H9 (cell line): Measurements from ENCODE around the gene TRIB2. TPM values are rescaled to one million over a fixed set of nuclear protein-coding genes. Genes with fewer than 3 reads are reported as not detected.

Experiments
- DNase-seq: peaks from one replicate; pipeline ENCODE4 v3.0.0-alpha.2; 2017
- H2AFZ ChIP-seq: one replicate; pipeline ENCODE4 v1.6.1; 2013; ENCODE audit warnings: mild to moderate bottlenecking, low read length, control low read depth, moderate library complexity
- H2AK5ac ChIP-seq: 2 replicates; pipeline ENCODE4 v1.6.1; 2013; ENCODE audit warnings: low read length, control low read depth, mixed read lengths; ENCODE audit not compliant: insufficient read length
- H2BK120ac ChIP-seq: one replicate; pipeline ENCODE4 v1.6.1; 2013; ENCODE audit warnings: low read depth, mild to moderate bottlenecking, low read length, control low read depth, inconsistent platforms; ENCODE audit not compliant: poor library complexity, severe bottlenecking
- H2BK12ac ChIP-seq: 2 replicates; pipeline ENCODE4 v1.6.1; 2013; ENCODE audit warnings: low read length, control low read depth, mixed read lengths, low read depth; ENCODE audit not compliant: insufficient read length
- H2BK15ac ChIP-seq: 2 replicates; pipeline ENCODE4 v1.6.1; 2013; ENCODE audit warnings: low read depth, low read length, control low read depth
- H2BK20ac ChIP-seq: one replicate; pipeline ENCODE4 v1.6.1; 2013; ENCODE audit warnings: low read depth, mild to moderate bottlenecking, low read length, control low read depth, inconsistent platforms; ENCODE audit not compliant: poor library complexity, severe bottlenecking
- H2BK5ac ChIP-seq: 2 replicates; pipeline ENCODE4 v1.6.1; 2013; ENCODE audit warnings: low read length, control low read depth, mixed read lengths; ENCODE audit not compliant: insufficient read length
- H3K14ac ChIP-seq: 2 replicates; pipeline ENCODE4 v1.6.1; 2013; ENCODE audit warnings: low read length, control low read depth; ENCODE audit not compliant: insufficient read depth
- H3K18ac ChIP-seq: 2 replicates; pipeline ENCODE4 v1.6.1; 2013; ENCODE audit warnings: low read depth, mild to moderate bottlenecking, mixed read lengths, low read length, control low read depth; ENCODE audit not compliant: insufficient read length
- H3K23ac ChIP-seq: 2 replicates; pipeline ENCODE4 v1.6.1; 2013; ENCODE audit warnings: low read length, control low read depth, mixed read lengths, low read depth; ENCODE audit not compliant: insufficient read length
- H3K23me2 ChIP-seq: 2 replicates; pipeline ENCODE4 v1.6.1; 2013; ENCODE audit warnings: low read depth, mild to moderate bottlenecking, mixed read lengths, low read length, control low read depth; ENCODE audit not compliant: insufficient read length, poor library complexity, severe bottlenecking
- H3K27ac ChIP-seq: 2 replicates; pipeline ENCODE4 v1.5.1; 2013; ENCODE audit warnings: low read length, control low read depth, mixed read lengths, low read depth; ENCODE audit not compliant: insufficient read length
- H3K27me3 ChIP-seq: 2 replicates; pipeline ENCODE4 v1.6.1; 2013; ENCODE audit warnings: low read length, control low read depth, inconsistent platforms; ENCODE audit not compliant: insufficient read depth
- H3K4ac ChIP-seq: 2 replicates; pipeline ENCODE4 v1.6.1; 2013; ENCODE audit warnings: low read depth, mild to moderate bottlenecking, control low read depth, inconsistent platforms, low read length, moderate library complexity
- H3K4me1 ChIP-seq: 2 replicates; pipeline ENCODE4 v1.6.1; 2013; ENCODE audit warnings: low read length, control low read depth, inconsistent platforms; ENCODE audit not compliant: insufficient read depth
- H3K4me2 ChIP-seq: 2 replicates; pipeline ENCODE4 v1.6.1; 2013; ENCODE audit warnings: low read length, control low read depth, mixed read lengths; ENCODE audit not compliant: insufficient read length, insufficient read depth
- H3K56ac ChIP-seq: 2 replicates; pipeline ENCODE4 v1.6.1; 2013; ENCODE audit warnings: low read depth, mild to moderate bottlenecking, mixed read lengths, low read length, control low read depth; ENCODE audit not compliant: insufficient read length
- H3K79me1 ChIP-seq: 2 replicates; pipeline ENCODE4 v1.6.1; 2013; ENCODE audit warnings: low read depth, mild to moderate bottlenecking, moderate library complexity, low read length, control low read depth, inconsistent platforms; ENCODE audit not compliant: insufficient read depth, poor library complexity, severe bottlenecking
- H3K79me2 ChIP-seq: 2 replicates; pipeline ENCODE4 v1.6.1; 2013; ENCODE audit warnings: low read length, control low read depth, inconsistent platforms; ENCODE audit not compliant: insufficient read depth
- H3K9ac ChIP-seq: 2 replicates; pipeline ENCODE4 v1.6.1; 2013; ENCODE audit warnings: low read length, control low read depth, mixed read lengths; ENCODE audit not compliant: insufficient read length; ENCODE audit errors: extremely low read depth
- H3K9me3 ChIP-seq: one replicate; pipeline ENCODE4 v1.6.1; 2013; ENCODE audit warnings: low read depth, low read length, inconsistent platforms; ENCODE audit not compliant: control insufficient read depth
- H3T11ph ChIP-seq: one replicate; pipeline ENCODE4 v1.6.1; 2013; ENCODE audit warnings: mild to moderate bottlenecking, low read length, control low read depth, inconsistent platforms
- H4K20me1 ChIP-seq: one replicate; pipeline ENCODE4 v1.6.1; 2013; ENCODE audit not compliant: control insufficient read depth, insufficient read length, insufficient read depth
- H4K5ac ChIP-seq: 2 replicates; pipeline ENCODE4 v1.6.1; 2013; ENCODE audit warnings: low read depth, mild to moderate bottlenecking, mixed read lengths, low read length, control low read depth; ENCODE audit not compliant: insufficient read length
- H4K8ac ChIP-seq: replicated peaks from 2 replicates; pipeline ENCODE4 v1.6.1; 2013; ENCODE audit warnings: low read length, control low read depth, mixed read lengths, low read depth; ENCODE audit not compliant: insufficient read length
- H4K91ac ChIP-seq: 2 replicates; pipeline ENCODE4 v1.6.1; 2013; ENCODE audit warnings: low read depth, mild to moderate bottlenecking, moderate library complexity, mixed read lengths, low read length, control low read depth; ENCODE audit not compliant: insufficient read length
- H3K27ac Mint-ChIP-seq, 3 experiments: 2 replicates in 2 of 3; 3 replicates in 1 of 3; pipeline ENCODE4 v1.8.0; 2020 to 2021; ENCODE audit warnings: mixed read lengths in 3 of 3, mild to moderate bottlenecking in 1 of 3, moderate library complexity in 1 of 3
- H3K27me3 Mint-ChIP-seq: 2 replicates; pipeline ENCODE4 v1.8.0; 2021; ENCODE audit warnings: low read depth, mild to moderate bottlenecking, moderate library complexity, mixed read lengths
- H3K36me3 Mint-ChIP-seq, 3 experiments: 2 replicates in 2 of 3; 3 replicates in 1 of 3; pipeline ENCODE4 v1.8.0; 2020 to 2021; ENCODE audit warnings: low read depth in 3 of 3, mixed read lengths in 3 of 3; ENCODE audit not compliant: insufficient read depth in 1 of 3
- H3K4me1 Mint-ChIP-seq, 2 experiments: 2 replicates each; pipeline ENCODE4 v1.8.0; 2020; ENCODE audit warnings: mixed read lengths in 2 of 2
- H3K4me3 Mint-ChIP-seq, 2 experiments: 2 replicates in 1 of 2; 3 replicates in 1 of 2; pipeline ENCODE4 v1.8.0; 2020 to 2021; ENCODE audit warnings: mild to moderate bottlenecking in 2 of 2, mixed read lengths in 2 of 2, moderate library complexity in 1 of 2
- H3K9me3 Mint-ChIP-seq, 2 experiments: 2 replicates in 1 of 2; 3 replicates in 1 of 2; pipeline ENCODE4 v1.8.0; 2020; ENCODE audit warnings: mild to moderate bottlenecking in 2 of 2, mixed read lengths in 2 of 2, moderate library complexity in 1 of 2
- CTCF ChIP-seq: fragments of 200-600 bp; sonication (generic); conservative IDR thresholded peaks from 3 replicates; pipeline ENCODE4 v1.8.0; 2021; ENCODE audit warnings: antibody characterized with exemption, mild to moderate bottlenecking
- WGBS: extraction: QIAGEN DNeasy Blood & Tissue Kit; methylation state at CpG from one replicate; pipeline ENCODE4 v1.1.7; 2013; ENCODE audit warnings: missing lambda C conversion rate, low lambda C conversion rate, mixed read lengths; ENCODE audit not compliant: insufficient read length; ENCODE audit errors: extremely low coverage; 5-methylcytosine and 5-hydroxymethylcytosine counted together
- total RNA-seq: library from RNA; stranded (reverse); gene quantifications from 2 replicates; pipeline ENCODE4 v1.2.1, GENCODE V29; 2021

TRIB2 gene
- total RNA-seq, 1 experiment from 2014 or later: 41.9 TPM

- Mint-ChIP-seq H3K27me3 (peaks cover 8% of the 10 kb centered on the region), H3K36me3 (peaks cover 0 to 7% (median 0%) of the 10 kb centered on the region in 3 experiments; a peak in 3 of 7 replicates), H3K4me3 (no peak overlapping the region), H3K4me1 (peaks cover 10 to 13% of the 10 kb centered on the region in 2 experiments), H3K9me3 (peaks cover 0 to 10% of the 10 kb centered on the region in 2 experiments; a peak in 4 of 5 replicates), H3K27ac (no peak overlapping the region)
- Histone ChIP-seq H2AFZ (no peak overlapping the region), H3K4me1 (peaks cover 4% of the 10 kb centered on the region; the same call in 1 of the 2 replicates), H3K9ac (no peak overlapping the region), H4K91ac (no peak overlapping the region), H3K4me2 (no peak overlapping the region), H4K5ac (no peak overlapping the region), H3K23me2 (no peaks in the 10 kb centered on the region), H3K4ac (no peak overlapping the region), H3K56ac (no peak overlapping the region), H3K79me1 (no peaks in the 10 kb centered on the region), H3K27ac (no peak overlapping the region), H3K23ac (no peak overlapping the region), H2BK20ac (no peak overlapping the region), H3K79me2 (no peaks in the 10 kb centered on the region), H2BK12ac (no peak overlapping the region), H2BK15ac (no peak overlapping the region), H4K8ac (no peak overlapping the region), H3T11ph (no peak overlapping the region), H2BK5ac (no peak overlapping the region), H3K18ac (no peak overlapping the region), H3K27me3 (no peaks in the 10 kb centered on the region), H3K14ac (no peak overlapping the region), H2AK5ac (no peak overlapping the region), H4K20me1 (no peaks in the 10 kb centered on the region), H2BK120ac (no peak overlapping the region), H3K9me3 (no peaks in the 10 kb centered on the region)
- DNase-seq: no peak
- TF ChIP-seq CTCF: no peak
- WGBS: no CpG with 5 or more reads among the region's 2 CpGs
Observed at GRCh38 chr2:12705742-12706141, 11.0 kb upstream of the TRIB2 start.
